Subcutaneous abdominal adipose tissue (tissue), 5 donors: ENCODE data around the gene ARMH3.

Experiments used
- H3K27ac ChIP-seq: one replicate; pipeline ENCODE4 v1.7.0; 2013; ENCODE audit warnings: low read depth, mild to moderate bottlenecking, inconsistent platforms, low read length, moderate library complexity
- H3K27me3 ChIP-seq, 5 donors: one replicate each; pipeline ENCODE4 v1.7.0; 2013; ENCODE audit warnings: low read length in 5 of 5, inconsistent platforms in 1 of 5; ENCODE audit not compliant: control insufficient read depth in 5 of 5, insufficient read depth in 4 of 5
- H3K36me3 ChIP-seq, 5 donors: one replicate each; pipeline ENCODE4 v1.7.0; 2013; ENCODE audit warnings: low read length in 5 of 5; ENCODE audit not compliant: control insufficient read depth in 5 of 5, insufficient read depth in 5 of 5
- H3K4me1 ChIP-seq, 5 donors: one replicate each; pipeline ENCODE4 v1.7.0; 2013; ENCODE audit warnings: low read length in 5 of 5, mild to moderate bottlenecking in 3 of 5, moderate library complexity in 1 of 5; ENCODE audit not compliant: control insufficient read depth in 5 of 5, insufficient read depth in 5 of 5
- H3K4me3 ChIP-seq, 5 donors: one replicate each; pipeline ENCODE4 v1.7.0; 2013; ENCODE audit warnings: low read length in 5 of 5, low read depth in 1 of 5
- H3K9ac ChIP-seq, 5 donors: one replicate each; pipeline ENCODE4 v1.7.0; 2013; ENCODE audit warnings: low read length in 5 of 5, mild to moderate bottlenecking in 4 of 5, moderate library complexity in 3 of 5
- H3K9me3 ChIP-seq, 5 donors: one replicate each; pipeline ENCODE4 v1.7.0; 2013; ENCODE audit warnings: low read length in 5 of 5; ENCODE audit not compliant: control insufficient read depth in 5 of 5
- donor health status: healthy.
- donor health status: healthy.
- donor health status: healthy.
- donor health status: healthy.
- donor health status: healthy.

The ARMH3 gene

GRCh38 chr10:101968940-101969321 is 87.0 kb downstream of the ARMH3 start:
- Histone ChIP-seq H3K4me3 (no peak overlapping the region), H3K27me3 (no peaks in the 10 kb centered on the region), H3K27ac (no peak overlapping the region), H3K9ac (no peak overlapping the region), H3K9me3 (no peaks in the 10 kb centered on the region), H3K4me1 (peaks cover 0 to 19% (median 3%) of the 10 kb centered on the region in 5 donors), H3K36me3 (peaks cover 20 to 38% (median 21%) of the 10 kb centered on the region in 5 donors)

GRCh38 chr10:101968286-101968939 is 87.6 kb downstream of the ARMH3 start:
- Histone ChIP-seq H3K4me1 (peaks cover 0 to 14% (median 1%) of the 10 kb centered on the region in 5 donors), H3K27me3 (no peaks in the 10 kb centered on the region), H3K9me3 (no peaks in the 10 kb centered on the region), H3K27ac (no peak overlapping the region), H3K4me3 (no peak overlapping the region), H3K36me3 (peaks cover 20 to 34% (median 21%) of the 10 kb centered on the region in 5 donors), H3K9ac (no peak overlapping the region)

GRCh38 chr10:101967713-101968112 is 88.3 kb downstream of the ARMH3 start:
- H3K27ac ChIP-seq: no peak overlapping the region
- no peak overlapping the region for H3K9ac ChIP-seq
- H3K9me3 ChIP-seq: no peaks in the 10 kb centered on the region
- peaks cover 0 to 14% (median 0%) of the 10 kb centered on the region in 5 donors for H3K4me1 ChIP-seq
- no peak overlapping the region for H3K4me3 ChIP-seq
- peaks cover 19 to 30% (median 19%) of the 10 kb centered on the region in 5 donors for H3K36me3 ChIP-seq
- no peaks in the 10 kb centered on the region for H3K27me3 ChIP-seq

- H3K27me3 ChIP-seq: no peaks in the 10 kb centered on the region
- H3K9ac ChIP-seq: no peak overlapping the region
- peaks cover 13 to 24% (median 13%) of the 10 kb centered on the region in 5 donors for H3K36me3 ChIP-seq
- H3K9me3 ChIP-seq: no peaks in the 10 kb centered on the region
- H3K4me1 ChIP-seq: peaks cover 0 to 14% (median 0%) of the 10 kb centered on the region in 5 donors
- H3K4me3 ChIP-seq: no peak overlapping the region
- no peak overlapping the region for H3K27ac ChIP-seq
These were observed 88.9 kb downstream of the ARMH3 start for GRCh38 chr10:101967119-101967518.

GRCh38 chr10:101965075-101965765 is 90.8 kb downstream of the ARMH3 start:
- H3K4me1 ChIP-seq: peaks cover 0 to 14% (median 0%) of the 10 kb centered on the region in 5 donors
- H3K27ac ChIP-seq: no peak overlapping the region
- H3K36me3 ChIP-seq: peaks cover 8 to 17% (median 11%) of the 10 kb centered on the region in 5 donors

GRCh38 chr10:101961591-101962498 is 94.1 kb downstream of the ARMH3 start:
- H3K27me3 ChIP-seq: no peaks in the 10 kb centered on the region
- H3K4me3 ChIP-seq: no peak overlapping the region
- no peaks in the 10 kb centered on the region for H3K9me3 ChIP-seq
- no peak overlapping the region for H3K9ac ChIP-seq
- no peak overlapping the region for H3K27ac ChIP-seq
- peaks cover 0 to 8% (median 0%) of the 10 kb centered on the region in 5 donors for H3K4me1 ChIP-seq
- peaks cover 0 to 10% (median 9%) of the 10 kb centered on the region in 5 donors for H3K36me3 ChIP-seq

More at GRCh38 chr10:101965075-101965765, 90.8 kb downstream of the ARMH3 start:
- H3K9me3 ChIP-seq: no peaks in the 10 kb centered on the region
- no peaks in the 10 kb centered on the region for H3K27me3 ChIP-seq
- H3K4me3 ChIP-seq: no peak overlapping the region
- H3K9ac ChIP-seq: no peak overlapping the region

GRCh38 chr10:101960879-101961395 is 95.0 kb downstream of the ARMH3 start:
- Histone ChIP-seq H3K9ac (no peak overlapping the region), H3K4me3 (no peak overlapping the region), H3K36me3 (peaks cover 6 to 17% (median 15%) of the 10 kb centered on the region in 5 donors), H3K27ac (no peak overlapping the region), H3K27me3 (no peaks in the 10 kb centered on the region), H3K9me3 (no peaks in the 10 kb centered on the region), H3K4me1 (peaks cover 0 to 8% (median 0%) of the 10 kb centered on the region in 5 donors)

- Histone ChIP-seq H3K4me3 (no peak overlapping the region), H3K9ac (no peak overlapping the region), H3K4me1 (no peaks in the 10 kb centered on the region), H3K9me3 (no peaks in the 10 kb centered on the region), H3K36me3 (peaks cover 16 to 31% (median 24%) of the 10 kb centered on the region in 5 donors), H3K27me3 (no peaks in the 10 kb centered on the region), H3K27ac (no peak overlapping the region)
These were observed 96.5 kb downstream of the ARMH3 start for GRCh38 chr10:101959346-101959916.

- H3K9ac ChIP-seq: no peak overlapping the region
- no peaks in the 10 kb centered on the region for H3K27me3 ChIP-seq
- peaks cover 22 to 38% (median 29%) of the 10 kb centered on the region in 5 donors for H3K36me3 ChIP-seq
- H3K4me1 ChIP-seq: no peaks in the 10 kb centered on the region
- no peak overlapping the region for H3K27ac ChIP-seq
- H3K9me3 ChIP-seq: no peaks in the 10 kb centered on the region
- H3K4me3 ChIP-seq: no peak overlapping the region
These were observed 97.3 kb downstream of the ARMH3 start for GRCh38 chr10:101958691-101959090.
